ENCODE results near the gene HLA-DRB5.
"Not testable (repeated sequence)": the region's sequence is repeated elsewhere in the genome, so short reads cannot be mapped to it uniquely, and the experiment has no call there.

Gene HLA-DRB5

DNA sequence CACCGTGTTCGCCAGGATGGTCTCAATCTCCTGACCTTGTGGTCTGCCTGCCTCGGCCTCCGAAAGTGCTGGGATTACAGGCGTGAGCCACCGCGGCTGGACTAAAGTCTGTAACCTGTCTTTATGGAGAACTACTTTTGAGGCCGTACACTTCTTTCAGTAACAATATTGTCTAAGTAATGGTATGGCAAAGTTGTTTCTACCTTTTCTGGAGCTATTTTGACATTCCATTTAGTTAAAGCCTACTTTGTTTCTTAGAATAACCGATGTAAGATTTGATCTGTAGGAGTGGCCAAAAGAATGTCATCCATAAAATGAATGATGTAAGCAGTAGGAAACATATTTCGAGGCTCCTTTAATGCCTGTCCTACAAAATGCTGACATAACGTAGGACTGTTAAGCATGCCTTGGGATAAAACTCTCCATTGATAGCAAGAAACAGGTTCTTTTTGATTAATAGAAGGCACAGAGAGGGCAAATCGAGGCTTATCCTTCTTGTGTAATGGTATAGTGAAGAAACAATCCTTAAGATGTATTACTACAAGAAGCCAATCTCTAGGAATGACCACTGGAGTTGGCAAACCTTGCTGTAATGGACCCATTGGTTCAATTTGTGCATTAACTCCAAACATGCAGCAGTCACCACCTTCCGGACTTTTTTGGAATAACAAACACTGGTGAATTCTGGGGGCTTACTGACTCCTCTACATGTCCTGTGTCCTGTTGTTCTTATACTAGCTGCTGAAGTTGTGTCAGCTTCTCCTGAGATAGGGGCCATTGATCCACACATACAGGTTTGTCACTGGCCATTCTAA is 54.5 kb downstream of the HLA-DRB5 start:
- no peak for TF ChIP-seq CTCF (IDR thresholded peaks at IDR 0.05; ENCODE audit: low read depth, low read length, missing control alignments)
- no peak for DNase-seq (ENCODE audit: extremely low read depth, low read depth)

DNA sequence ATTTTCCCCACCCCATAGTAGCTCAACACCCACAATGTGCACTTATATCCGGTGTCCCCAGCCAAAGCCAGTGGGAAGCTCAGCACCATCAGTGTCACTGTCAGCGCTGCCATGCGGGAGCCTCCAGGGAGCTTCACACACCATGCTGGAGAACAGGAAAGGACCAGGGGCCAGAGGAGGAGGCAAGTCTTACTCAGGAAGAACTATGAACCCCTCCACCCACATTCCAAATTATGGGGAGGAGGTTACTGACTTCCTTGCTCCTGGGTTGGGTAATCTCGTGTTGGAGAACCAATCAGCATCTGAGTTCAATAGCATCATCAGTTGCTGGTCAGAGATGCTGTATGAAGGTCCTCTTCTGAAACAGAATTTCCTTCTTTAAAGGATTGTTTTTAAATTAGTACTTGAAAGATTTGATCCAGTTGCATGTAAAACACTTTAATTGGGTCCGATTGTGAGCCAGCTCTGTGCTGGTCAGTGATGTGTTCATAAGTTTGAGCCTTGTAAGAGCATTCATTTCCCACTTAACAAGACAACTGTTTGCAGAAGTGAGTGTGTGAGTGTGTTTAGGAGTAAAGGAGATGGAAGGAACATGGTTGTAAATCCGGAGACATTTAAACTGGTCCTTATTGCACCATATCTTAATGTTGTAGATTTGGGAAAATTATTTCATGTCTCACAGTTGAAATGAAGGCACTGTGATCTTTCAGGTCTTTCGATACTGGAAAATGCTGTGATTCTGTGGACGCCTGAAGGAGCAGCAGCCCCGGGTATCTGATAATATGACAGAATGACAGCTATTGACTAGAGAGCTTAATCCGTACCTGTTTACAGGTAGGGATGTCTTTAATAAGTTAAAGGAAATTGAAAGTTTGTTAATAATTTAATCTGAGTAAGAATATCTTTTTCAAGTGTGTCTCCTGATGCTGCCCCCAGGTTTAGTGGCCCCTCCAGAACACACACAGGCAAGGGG is 56.4 kb downstream of the HLA-DRB5 start:
- DNase-seq (ENCODE audit: extremely low read depth, low read depth); H3K4me3 ChIP-seq (replicated peaks; ENCODE audit: low read depth, low read length): not testable (repeated sequence)

More for the DNA sequence above, 54.5 kb downstream of the HLA-DRB5 start:
- H3K4me3 ChIP-seq (replicated peaks; ENCODE audit: low read depth, low read length) = no peak overlapping the region

- H3K4me3 ChIP-seq (replicated peaks; ENCODE audit: low read depth, low read length) = no peak overlapping the region
- DNase-seq (ENCODE audit: extremely low read depth, low read depth) = no peak
- no peak for TF ChIP-seq CTCF (IDR thresholded peaks at IDR 0.05; ENCODE audit: low read depth, low read length, missing control alignments)
Measured at GRCh38 chr6:32472781-32473375, 57.2 kb downstream of the HLA-DRB5 start.

DNA sequence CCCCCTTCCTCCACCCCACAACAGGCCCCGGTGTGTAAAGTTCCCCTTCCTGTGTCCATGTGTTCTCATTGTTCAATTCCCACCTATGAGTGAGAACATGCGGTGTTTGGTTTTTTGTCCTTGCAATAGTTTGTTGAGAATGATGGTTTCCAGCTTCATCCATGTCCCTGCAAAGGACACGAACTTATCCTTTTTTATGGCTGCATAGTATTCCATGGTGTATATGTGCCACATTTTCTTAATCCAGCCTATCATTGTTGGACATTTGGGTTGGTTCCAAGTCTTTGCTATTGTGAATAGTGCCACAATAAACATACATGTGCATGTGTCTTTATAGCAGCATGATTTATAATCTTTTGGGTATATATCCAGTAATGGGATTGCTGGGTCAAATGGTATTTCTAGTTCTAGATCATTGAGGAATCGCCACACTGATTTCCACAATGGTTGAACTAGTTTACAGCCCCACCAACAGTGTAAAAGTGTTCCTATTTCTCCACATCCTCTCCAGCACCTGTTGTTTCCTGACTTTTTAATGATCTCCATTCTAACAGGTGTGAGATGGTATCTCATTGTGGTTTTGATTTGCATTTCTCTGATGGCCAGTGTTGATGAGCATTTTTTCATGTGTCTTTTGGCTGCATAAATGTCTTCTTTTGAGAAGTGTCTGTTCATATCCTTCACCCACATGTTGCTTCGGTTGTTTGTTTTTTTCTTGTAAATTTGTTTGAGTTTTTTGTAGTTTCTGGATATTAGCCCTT is 62.2 kb downstream of the HLA-DRB5 start:
- not testable (repeated sequence) for H3K4me3 ChIP-seq (replicated peaks; ENCODE audit: low read depth, low read length); DNase-seq (ENCODE audit: extremely low read depth, low read depth)

Data from HFF-Myc (cell line).